Mesothelial cell of epicardium (in vitro differentiated cells): Measurements from ENCODE around the gene TFDP2. TPM values are rescaled to one million over a fixed set of nuclear protein-coding genes. Genes with fewer than 3 reads are reported as not detected.

Source experiments
- DNase-seq, 2 experiments: peaks; one replicate each; pipeline ENCODE4 v3.0.0; 2021; ENCODE audit warnings: low spot score in 2 of 2; ENCODE audit not compliant: unreplicated experiment in 2 of 2
- H3K27ac Mint-ChIP-seq: 2 replicates; pipeline ENCODE4 v1.8.0; 2021; ENCODE audit warnings: mixed read lengths
- H3K27me3 Mint-ChIP-seq: 2 replicates; pipeline ENCODE4 v1.8.0; 2021; ENCODE audit warnings: low read depth, mixed read lengths
- H3K36me3 Mint-ChIP-seq: 2 replicates; pipeline ENCODE4 v1.8.0; 2021; ENCODE audit warnings: mixed read lengths
- H3K4me1 Mint-ChIP-seq: 2 replicates; pipeline ENCODE4 v1.8.0; 2021; ENCODE audit warnings: mixed read lengths
- H3K4me3 Mint-ChIP-seq: 2 replicates; pipeline ENCODE4 v1.8.0; 2021; ENCODE audit warnings: mild to moderate bottlenecking, moderate library complexity, mixed read lengths
- H3K9me3 Mint-ChIP-seq: 2 replicates; pipeline ENCODE4 v1.8.0; 2021; ENCODE audit warnings: mixed read lengths
- CTCF ChIP-seq: fragments of 200-600 bp; sonication (generic); IDR thresholded peaks from one replicate; pipeline ENCODE4 v1.5.0; 2021; ENCODE audit warnings: antibody characterized with exemption; ENCODE audit not compliant: unreplicated experiment
- total RNA-seq: library from RNA; stranded (reverse); gene quantifications from 3 replicates; pipeline ENCODE4 v1.2.1, GENCODE V29; 2021

Gene TFDP2
- total RNA-seq, 1 donor from 2014 or later: 109 TPM

GRCh38 chr3:142118911-142119310 lies 30.4 kb downstream of the TFDP2 start:
- Mint-ChIP-seq H3K4me1 (peaks cover 10% of the 10 kb centered on the region), H3K27me3 (no peaks in the 10 kb centered on the region), H3K9me3 (no peaks in the 10 kb centered on the region), H3K4me3 (no peak overlapping the region), H3K36me3 (no peaks in the 10 kb centered on the region), H3K27ac (no peak overlapping the region)
- TF ChIP-seq CTCF: no peak
- no peak for DNase-seq

- Mint-ChIP-seq H3K27ac (peak overlapping the region; percentile 47), H3K4me1 (peaks cover 10% of the 10 kb centered on the region), H3K4me3 (no peak overlapping the region), H3K27me3 (no peaks in the 10 kb centered on the region), H3K9me3 (peaks cover 8% of the 10 kb centered on the region), H3K36me3 (peaks cover 1% of the 10 kb centered on the region)
- no peak for TF ChIP-seq CTCF
- DNase-seq: no peak
Observed at GRCh38 chr3:142117056-142117851, 32.1 kb downstream of the TFDP2 start.

GRCh38 chr3:142115867-142116668 lies 33.3 kb downstream of the TFDP2 start:
- peaks cover 10% of the 10 kb centered on the region for H3K4me1 Mint-ChIP-seq
- H3K36me3 Mint-ChIP-seq: peaks cover 6% of the 10 kb centered on the region
- peaks cover 13% of the 10 kb centered on the region for H3K9me3 Mint-ChIP-seq
- H3K27ac Mint-ChIP-seq: no peak overlapping the region
- H3K4me3 Mint-ChIP-seq: no peak overlapping the region
- H3K27me3 Mint-ChIP-seq: no peaks in the 10 kb centered on the region
- DNase-seq: no peak
- no peak for TF ChIP-seq CTCF

- Mint-ChIP-seq H3K9me3 (peaks cover 13% of the 10 kb centered on the region), H3K27me3 (no peaks in the 10 kb centered on the region), H3K27ac (no peak overlapping the region), H3K4me1 (peaks cover 6% of the 10 kb centered on the region), H3K36me3 (peaks cover 6% of the 10 kb centered on the region), H3K4me3 (no peak overlapping the region)
- DNase-seq: no peak
- TF ChIP-seq CTCF: no peak
Observed at GRCh38 chr3:142112601-142113000, 36.7 kb downstream of the TFDP2 start.

- peaks cover 4% of the 10 kb centered on the region for H3K9me3 Mint-ChIP-seq
- TF ChIP-seq CTCF: no peak
- no peak overlapping the region for H3K27ac Mint-ChIP-seq
- peaks cover 3% of the 10 kb centered on the region for H3K36me3 Mint-ChIP-seq
- H3K4me1 Mint-ChIP-seq: no peaks in the 10 kb centered on the region
- H3K4me3 Mint-ChIP-seq: no peak overlapping the region
- DNase-seq: no peak
- H3K27me3 Mint-ChIP-seq: no peaks in the 10 kb centered on the region
Observed at GRCh38 chr3:142106548-142106947, 42.8 kb downstream of the TFDP2 start.
